Stomach (tissue), 9 donors: ENCODE data around the gene TRAF3IP1. TPM values are rescaled to one million over a fixed set of nuclear protein-coding genes. Genes with fewer than 3 reads are reported as not detected.

Experiments
- DNase-seq, 2 donors: peaks; one replicate each; pipeline versions ENCODE4 v3.0.0 to v3.0.0-alpha.2; 2013 to 2019
- H3K27ac ChIP-seq, 5 donors: fragments of 200-600 bp in 4 of 5; sonication (generic) in 4 of 5; one replicate each; pipeline ENCODE4 v1.5.1; 2013 to 2019; ENCODE audit warnings: mild to moderate bottlenecking in 1 of 5, moderate library complexity in 1 of 5
- H3K27me3 ChIP-seq, 3 donors: fragments of 200-600 bp; sonication (generic); one replicate each; pipeline ENCODE4 v1.5.1; 2017 to 2019; ENCODE audit warnings: mixed run types in 1 of 3
- H3K36me3 ChIP-seq, 4 donors: fragments of 200-600 bp; sonication (generic); 1 replicate in 3 of 4; 2 replicates in 1 of 4; pipeline ENCODE4 v1.5.1; 2016 to 2019
- H3K4me1 ChIP-seq, 4 donors: fragments of 200-600 bp; sonication (generic); one replicate each; pipeline ENCODE4 v1.5.1; 2016 to 2019
- H3K4me3 ChIP-seq, 4 donors: fragments of 200-600 bp; sonication (generic) in 3 of 4; one replicate each; pipeline ENCODE4 v1.5.1; 2016 to 2019; ENCODE audit warnings: mild to moderate bottlenecking in 1 of 4
- H3K9me3 ChIP-seq, 4 donors: fragments of 200-600 bp; sonication (generic); one replicate each; pipeline ENCODE4 v1.5.1; 2016 to 2019
- CTCF ChIP-seq, 7 experiments: fragments of 450-650 bp in 4 of 7; fragments of 200-600 bp in 3 of 7; sonication (generic) in 3 of 7; IDR thresholded peaks; one replicate each; pipeline ENCODE4 v1.5.1; 2016 to 2019; ENCODE audit warnings: antibody characterized with exemption in 7 of 7, control low read depth in 2 of 7, mild to moderate bottlenecking in 1 of 7
- EP300 ChIP-seq: sonication (generic); formaldehyde crosslinking; IDR thresholded peaks from one replicate; pipeline ENCODE4 v1.6.1; 2017; ENCODE audit warnings: antibody characterized with exemption
- POLR2A ChIP-seq, 4 donors: fragments of 450-650 bp; IDR thresholded peaks; one replicate each; pipeline ENCODE4 v1.6.1; 2016; ENCODE audit warnings: antibody characterized with exemption in 4 of 4, control low read depth in 2 of 4, mild to moderate bottlenecking in 1 of 4, moderate library complexity in 1 of 4
- POLR2AphosphoS5 ChIP-seq, 3 donors: sonication (generic); formaldehyde crosslinking; IDR thresholded peaks; one replicate each; pipeline ENCODE4 v1.6.1; 2016; ENCODE audit warnings: antibody characterized with exemption in 3 of 3
- WGBS, 5 donors: extraction: QIAGEN DNeasy Blood & Tissue Kit in 3 of 5; methylation state at CpG; one replicate each; pipeline versions ENCODE4 v1.1.5 to v1.1.7; 2013 to 2018; 5-methylcytosine and 5-hydroxymethylcytosine counted together
- intact Hi-C: fragments of 100-400 bp; cut with DNase I; formaldehyde crosslinking; loops from one replicate; pipeline ENCODE4 v1.15.1; 2023; ENCODE audit warnings: low total_unique reads
- polyA plus RNA-seq, 3 donors: library from polyadenylated mRNA; stranded (reverse); fragments of 200-250 nt; gene quantifications; one replicate each; pipeline ENCODE4 v1.2.3, GENCODE V29; 2013
- total RNA-seq, 5 donors: library from RNA; depleted of rRNA; stranded (reverse); fragments of >200 nt; gene quantifications; one replicate each; pipeline versions ENCODE4 v1.1.0 to v1.2.3, GENCODE V29; 2014 to 2016
- donor health status: healthy with polysubstance abuse.
- donor health status: Bipolar disorder and iron deficiency.
- donor health status: healthy.

TRAF3IP1 gene
- total and polyA plus RNA-seq, 8 donors, result 0.58 to 21.1 (median 10.8) TPM

GRCh38 chr2:238426568-238427434 lies 106.5 kb downstream of the TRAF3IP1 start, which contains the start of gene ASB1:
Gene ASB1 (plus strand): TSS chr2:238426927. CDS start chr2:238427071, 144 bp downstream.
- H3K36me3 ChIP-seq, result peaks cover 0 to 8% (median 3%) of the 10 kb centered on the region in 4 donors
- H3K4me3 ChIP-seq, result peak within 1 kb of the TSS; percentile 77 to 98 (median 92)
- intact Hi-C loops, result no loop called here
- H3K27ac ChIP-seq, result peak within 1 kb of the TSS; percentile 91 to 97 (median 94)
- H3K27me3 ChIP-seq, result no peaks in the 10 kb centered on the region
- TF ChIP-seq POLR2AphosphoS5 (IDR thresholded peaks at IDR 0.05) (peak in 2 of 3 donors; percentile 54 to 57), EP300 (no peak), CTCF (IDR thresholded peaks at IDR 0.05) (no peak), POLR2A (IDR thresholded peaks at IDR 0.05) (no peak)
- DNase-seq, result peak; percentile 71 to 94
- 0 to 1% (median 0%) methylated on average over 14 to 103 of the region's 104 CpGs for WGBS, 5 donors
- H3K4me1 ChIP-seq, result peaks cover 29 to 50% (median 36%) of the 10 kb centered on the region in 4 donors
- H3K9me3 ChIP-seq, result peaks cover 0 to 5% (median 1%) of the 10 kb centered on the region in 4 donors

- Histone ChIP-seq H3K27ac (peak overlapping the region; percentile 91 to 97 (median 94)), H3K4me1 (peaks cover 29 to 54% (median 39%) of the 10 kb centered on the region in 4 donors), H3K9me3 (peaks cover 0 to 5% (median 1%) of the 10 kb centered on the region in 4 donors), H3K36me3 (peaks cover 0 to 8% (median 3%) of the 10 kb centered on the region in 4 donors), H3K27me3 (no peaks in the 10 kb centered on the region), H3K4me3 (peak overlapping the region; percentile 77 to 98 (median 92))
- WGBS, 5 donors, result 6 to 11% (median 7%) methylated on average over 14 to 20 of the region's 20 CpGs
- DNase-seq, result peak in 1 of 2 donors; percentile 18
- TF ChIP-seq POLR2AphosphoS5 (IDR thresholded peaks at IDR 0.05), result no peak
- TF ChIP-seq CTCF (IDR thresholded peaks at IDR 0.05), result no peak
- no peak for TF ChIP-seq POLR2A (IDR thresholded peaks at IDR 0.05)
- no peak for TF ChIP-seq EP300
- intact Hi-C loops, result no loop called here
Observed at GRCh38 chr2:238427435-238428162, 107.3 kb downstream of the TRAF3IP1 start.

- Histone ChIP-seq H3K27ac (no peak overlapping the region), H3K9me3 (peaks cover 0 to 5% (median 1%) of the 10 kb centered on the region in 4 donors), H3K4me3 (no peak overlapping the region), H3K4me1 (peaks cover 29 to 55% (median 44%) of the 10 kb centered on the region in 4 donors), H3K36me3 (peaks cover 7 to 16% (median 11%) of the 10 kb centered on the region in 4 donors), H3K27me3 (no peaks in the 10 kb centered on the region)
- WGBS, 5 donors, result 90 to 96% (median 91%) methylated on average over 8 of the region's 8 CpGs
- intact Hi-C loops, result no loop called here
- no peak for TF ChIP-seq POLR2AphosphoS5 (IDR thresholded peaks at IDR 0.05)
- no peak for TF ChIP-seq POLR2A (IDR thresholded peaks at IDR 0.05)
- no peak for TF ChIP-seq EP300
- no peak for TF ChIP-seq CTCF (IDR thresholded peaks at IDR 0.05)
- DNase-seq, result no peak
Observed at GRCh38 chr2:238428866-238429265, 108.5 kb downstream of the TRAF3IP1 start.

GRCh38 chr2:238430781-238431180 lies 110.5 kb downstream of the TRAF3IP1 start:
- intact Hi-C loops, result no loop called here
- 90 to 96% (median 95%) methylated on average over 6 of the region's 6 CpGs for WGBS, 5 donors
- no peak overlapping the region for H3K4me3 ChIP-seq
- peaks cover 23 to 35% (median 30%) of the 10 kb centered on the region in 4 donors for H3K36me3 ChIP-seq
- DNase-seq, result no peak
- peaks cover 0 to 5% (median 1%) of the 10 kb centered on the region in 4 donors for H3K9me3 ChIP-seq
- TF ChIP-seq CTCF (IDR thresholded peaks at IDR 0.05) (no peak), EP300 (no peak), POLR2AphosphoS5 (IDR thresholded peaks at IDR 0.05) (no peak), POLR2A (IDR thresholded peaks at IDR 0.05) (no peak)
- no peak overlapping the region for H3K27ac ChIP-seq
- H3K27me3 ChIP-seq, result no peaks in the 10 kb centered on the region
- peaks cover 27 to 59% (median 41%) of the 10 kb centered on the region in 4 donors for H3K4me1 ChIP-seq
